ENCODE results near the gene GTF2H2. TPM values are rescaled to one million over a fixed set of nuclear protein-coding genes. Genes with fewer than 3 reads are reported as not detected.
"Not testable (repeated sequence)": the region's sequence is repeated elsewhere in the genome, so short reads cannot be mapped to it uniquely, and the experiment has no call there.

Gene GTF2H2
- total and polyA plus RNA-seq, 2 experiments from 2014 or later: 28.3 to 43.3 TPM

DNA sequence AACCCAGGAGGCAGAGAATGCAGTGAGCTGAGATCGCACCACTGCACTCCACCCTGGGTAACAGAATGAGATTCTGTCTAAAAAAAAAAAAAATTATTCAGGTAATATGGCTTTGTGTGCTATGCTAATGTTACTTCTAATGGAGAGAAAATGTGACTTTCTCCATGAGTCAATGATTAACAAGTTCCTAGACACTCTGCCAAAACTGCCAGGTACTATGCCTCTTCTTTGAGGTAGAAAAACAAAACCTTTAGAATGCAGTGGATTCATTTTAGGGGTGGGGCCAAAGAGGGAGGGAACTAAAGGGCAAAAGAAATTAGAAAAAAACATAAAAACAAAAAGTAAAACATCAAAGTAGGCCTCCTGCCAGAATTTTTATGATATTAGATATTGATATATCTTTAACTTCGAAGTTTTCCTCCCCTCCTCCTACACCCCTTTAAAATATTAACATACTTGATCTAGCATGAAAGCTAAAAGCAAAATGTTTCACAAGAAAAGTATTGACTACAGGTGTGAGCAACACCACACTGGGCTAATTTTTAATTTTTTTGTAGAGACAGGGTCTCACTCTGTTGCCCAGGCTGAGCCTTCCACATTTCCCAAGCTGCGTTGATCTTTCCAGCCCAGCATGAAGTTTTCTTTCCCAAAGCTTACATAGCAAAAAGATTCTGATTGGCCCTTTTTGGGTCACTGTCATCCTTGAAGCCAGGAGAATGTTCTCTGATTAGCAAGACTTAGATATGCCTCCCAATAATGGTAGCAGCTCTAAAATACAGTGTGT is 17.0 kb upstream of the GTF2H2 start:
- not testable (repeated sequence) for H3K27ac ChIP-seq; H3K79me2 ChIP-seq; H3K4me3 ChIP-seq; H3K9me2 ChIP-seq (replicated peaks; ENCODE audit: insufficient read depth); H3K4me1 ChIP-seq (ENCODE audit: insufficient read depth); DNase-seq (ENCODE audit: low spot score); H4K20me1 ChIP-seq (ENCODE audit: insufficient read depth, poor library complexity, severe bottlenecking); H3K9me3 ChIP-seq (ENCODE audit: low read depth); H3K4me2 ChIP-seq; H3K27me3 ChIP-seq; H2AFZ ChIP-seq; H3K36me3 ChIP-seq (replicated peaks; ENCODE audit: insufficient read depth, low read depth)
- WGBS (ENCODE audit: low lambda C conversion rate, missing lambda C conversion rate): no CpG with 5 or more reads among the region's 3 CpGs

DNA sequence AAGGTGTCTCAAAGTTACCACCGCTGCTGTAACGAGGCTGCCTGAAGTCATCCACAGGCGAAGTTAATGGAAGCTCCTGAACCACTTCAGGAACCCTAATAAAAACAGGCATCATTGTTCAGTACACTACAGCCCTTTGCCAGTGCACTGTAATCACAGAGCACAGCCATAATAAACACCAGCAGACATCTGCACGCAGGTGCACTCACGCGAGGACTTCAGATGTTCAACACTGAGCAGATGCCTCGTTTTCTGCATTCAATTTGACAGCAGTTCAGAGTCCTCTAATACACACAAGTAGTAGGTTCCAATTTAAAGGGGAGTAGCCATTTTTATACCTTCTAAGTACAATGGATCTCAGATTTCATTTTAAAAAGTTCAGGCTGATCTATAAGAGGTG is 15.4 kb upstream of the GTF2H2 start:
- H3K36me3 ChIP-seq (replicated peaks; ENCODE audit: insufficient read depth, low read depth); H3K27ac ChIP-seq; H3K79me2 ChIP-seq; DNase-seq (ENCODE audit: low spot score); H3K4me2 ChIP-seq; H4K20me1 ChIP-seq (ENCODE audit: insufficient read depth, poor library complexity, severe bottlenecking); H2AFZ ChIP-seq; H3K9me2 ChIP-seq (replicated peaks; ENCODE audit: insufficient read depth); H3K27me3 ChIP-seq; H3K9me3 ChIP-seq (ENCODE audit: low read depth); H3K4me3 ChIP-seq; H3K4me1 ChIP-seq (ENCODE audit: insufficient read depth): not testable (repeated sequence)
- WGBS (ENCODE audit: low lambda C conversion rate, missing lambda C conversion rate): 100% methylated on average over 1 of the region's 7 CpGs

DNA sequence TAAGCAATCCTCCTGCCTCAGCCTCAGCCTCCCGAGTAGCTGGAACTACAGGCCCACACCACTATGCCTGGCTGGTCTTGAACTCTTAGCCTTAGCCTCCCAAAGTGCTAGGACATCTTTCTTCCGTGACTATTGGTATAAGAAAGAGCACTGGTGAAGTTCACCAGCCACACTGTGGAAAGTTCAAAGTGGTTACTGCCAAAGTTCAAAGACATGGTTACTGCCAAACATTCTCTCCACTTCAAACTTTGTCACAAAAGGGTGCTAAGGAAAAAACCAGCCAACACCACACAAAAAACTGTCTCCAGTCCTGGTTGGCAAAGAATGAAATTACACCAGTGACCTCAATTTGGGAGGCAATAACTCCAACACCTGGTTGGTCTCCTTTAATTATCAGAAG is 14.9 kb upstream of the GTF2H2 start:
- no CpG with 5 or more reads among the region's 2 CpGs for WGBS (ENCODE audit: low lambda C conversion rate, missing lambda C conversion rate)
- not testable (repeated sequence) for H3K27ac ChIP-seq

DNA sequence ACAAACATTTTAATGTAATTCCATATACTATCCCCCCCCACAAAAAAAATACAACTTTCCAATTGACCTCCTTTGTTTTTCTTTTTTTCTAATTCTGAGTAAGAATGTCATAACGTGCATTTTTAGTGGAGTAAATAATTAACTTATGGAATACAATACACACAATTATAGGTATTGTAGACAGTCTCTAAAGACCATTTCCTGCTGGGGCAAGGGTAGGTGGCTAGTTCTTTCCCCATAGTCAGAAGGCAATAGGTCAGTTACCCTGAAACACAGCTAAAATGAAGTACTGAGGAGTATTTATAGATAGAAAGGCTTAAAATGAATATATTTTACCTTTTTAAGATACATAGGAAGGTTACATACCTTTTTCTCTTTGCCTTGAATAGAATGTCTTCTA is 6.2 kb downstream of the GTF2H2 start:
- not testable (repeated sequence) for H3K27ac ChIP-seq; H3K4me1 ChIP-seq (ENCODE audit: insufficient read depth); H3K9me2 ChIP-seq (replicated peaks; ENCODE audit: insufficient read depth); H3K9me3 ChIP-seq (ENCODE audit: low read depth); DNase-seq (ENCODE audit: low spot score); H3K4me3 ChIP-seq; H2AFZ ChIP-seq; H3K79me2 ChIP-seq; H3K27me3 ChIP-seq; H4K20me1 ChIP-seq (ENCODE audit: insufficient read depth, poor library complexity, severe bottlenecking); H3K4me2 ChIP-seq; H3K36me3 ChIP-seq (replicated peaks; ENCODE audit: insufficient read depth, low read depth)
- WGBS (ENCODE audit: low lambda C conversion rate, missing lambda C conversion rate): no CpG with 5 or more reads among the region's 1 CpG

More for the DNA sequence above, 14.9 kb upstream of the GTF2H2 start:
- H3K4me3 ChIP-seq; H3K36me3 ChIP-seq (replicated peaks; ENCODE audit: insufficient read depth, low read depth); H3K9me3 ChIP-seq (ENCODE audit: low read depth); H3K79me2 ChIP-seq; H3K9me2 ChIP-seq (replicated peaks; ENCODE audit: insufficient read depth); H3K4me2 ChIP-seq; DNase-seq (ENCODE audit: low spot score); H3K27me3 ChIP-seq; H4K20me1 ChIP-seq (ENCODE audit: insufficient read depth, poor library complexity, severe bottlenecking); H3K4me1 ChIP-seq (ENCODE audit: insufficient read depth); H2AFZ ChIP-seq: not testable (repeated sequence)

DNA sequence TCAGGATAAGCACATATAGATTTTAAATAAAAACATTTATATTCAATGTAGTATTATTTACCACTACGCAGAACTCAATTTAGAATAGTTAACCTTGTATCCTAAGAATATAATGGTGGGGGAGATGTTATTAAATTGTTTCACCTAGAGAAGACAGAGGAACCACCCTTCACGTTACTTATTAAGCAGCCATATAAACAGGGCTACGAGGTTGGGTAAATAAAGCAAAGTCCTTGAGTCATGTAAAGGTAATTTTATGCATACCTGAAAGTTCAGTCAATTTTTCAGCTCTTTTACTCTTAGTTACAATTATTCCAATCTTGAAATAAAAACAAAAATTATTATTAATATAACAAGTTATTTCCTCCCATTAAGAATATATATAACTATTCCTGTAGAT is 8.1 kb downstream of the GTF2H2 start:
- H3K36me3 ChIP-seq (replicated peaks; ENCODE audit: insufficient read depth, low read depth); H3K27me3 ChIP-seq; H4K20me1 ChIP-seq (ENCODE audit: insufficient read depth, poor library complexity, severe bottlenecking); H3K4me1 ChIP-seq (ENCODE audit: insufficient read depth); DNase-seq (ENCODE audit: low spot score); H3K79me2 ChIP-seq; H3K9me2 ChIP-seq (replicated peaks; ENCODE audit: insufficient read depth); H3K4me2 ChIP-seq; H2AFZ ChIP-seq; H3K9me3 ChIP-seq (ENCODE audit: low read depth); H3K4me3 ChIP-seq; H3K27ac ChIP-seq: not testable (repeated sequence)
- WGBS (ENCODE audit: low lambda C conversion rate, missing lambda C conversion rate): no CpG with 5 or more reads among the region's 3 CpGs

DNA sequence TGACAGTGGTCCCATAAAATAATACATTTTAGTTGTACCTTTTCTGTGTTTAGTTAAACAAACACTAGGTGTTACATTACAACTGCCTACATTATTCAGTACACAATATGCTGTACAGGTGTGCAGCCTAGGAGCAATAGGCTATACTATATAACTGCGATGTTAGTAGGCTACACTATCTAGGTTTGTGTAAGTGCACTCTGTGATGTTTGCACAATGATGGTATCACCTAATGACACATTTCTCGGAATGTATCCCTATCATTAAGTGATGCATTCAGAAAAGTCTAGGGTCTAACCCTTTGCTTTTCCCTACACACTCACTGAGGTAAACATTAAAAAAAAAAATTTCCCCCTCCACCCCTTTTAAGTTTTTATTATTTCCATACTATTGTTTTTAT is 22.7 kb downstream of the GTF2H2 start:
- H3K9me3 ChIP-seq (ENCODE audit: low read depth); H3K4me2 ChIP-seq; H3K79me2 ChIP-seq; H3K27ac ChIP-seq; DNase-seq (ENCODE audit: low spot score); H3K36me3 ChIP-seq (replicated peaks; ENCODE audit: insufficient read depth, low read depth); H3K4me1 ChIP-seq (ENCODE audit: insufficient read depth); H3K4me3 ChIP-seq; H4K20me1 ChIP-seq (ENCODE audit: insufficient read depth, poor library complexity, severe bottlenecking); H3K9me2 ChIP-seq (replicated peaks; ENCODE audit: insufficient read depth); H2AFZ ChIP-seq; H3K27me3 ChIP-seq: not testable (repeated sequence)
- WGBS (ENCODE audit: low lambda C conversion rate, missing lambda C conversion rate): 50% methylated on average over 2 of the region's 2 CpGs

DNA sequence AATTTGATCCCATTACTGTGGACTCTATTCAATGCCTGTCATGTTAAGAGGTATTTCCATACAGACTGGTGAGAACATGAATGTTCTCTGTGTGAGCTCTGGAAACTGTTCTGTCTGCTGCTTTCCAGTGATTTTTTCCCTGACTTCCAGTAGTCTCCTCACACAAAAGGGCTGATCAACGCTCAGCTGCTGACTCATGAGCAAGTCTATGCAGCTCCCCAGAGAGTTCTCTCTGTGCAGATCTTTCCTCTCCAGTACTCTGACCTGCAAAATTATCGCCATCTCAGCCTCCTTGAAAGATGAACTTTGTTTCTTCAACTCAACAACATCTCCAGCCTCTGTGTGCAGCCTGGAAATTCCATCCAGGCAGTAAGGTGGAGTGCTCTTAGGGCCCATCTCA is 23.3 kb downstream of the GTF2H2 start:
- H2AFZ ChIP-seq; H4K20me1 ChIP-seq (ENCODE audit: insufficient read depth, poor library complexity, severe bottlenecking); H3K4me1 ChIP-seq (ENCODE audit: insufficient read depth); H3K36me3 ChIP-seq (replicated peaks; ENCODE audit: insufficient read depth, low read depth); H3K9me2 ChIP-seq (replicated peaks; ENCODE audit: insufficient read depth); DNase-seq (ENCODE audit: low spot score); H3K27ac ChIP-seq; H3K27me3 ChIP-seq; H3K9me3 ChIP-seq (ENCODE audit: low read depth); H3K4me2 ChIP-seq; H3K79me2 ChIP-seq; H3K4me3 ChIP-seq: not testable (repeated sequence)
- WGBS (ENCODE audit: low lambda C conversion rate, missing lambda C conversion rate): no CpG with 5 or more reads among the region's 2 CpGs

DNA sequence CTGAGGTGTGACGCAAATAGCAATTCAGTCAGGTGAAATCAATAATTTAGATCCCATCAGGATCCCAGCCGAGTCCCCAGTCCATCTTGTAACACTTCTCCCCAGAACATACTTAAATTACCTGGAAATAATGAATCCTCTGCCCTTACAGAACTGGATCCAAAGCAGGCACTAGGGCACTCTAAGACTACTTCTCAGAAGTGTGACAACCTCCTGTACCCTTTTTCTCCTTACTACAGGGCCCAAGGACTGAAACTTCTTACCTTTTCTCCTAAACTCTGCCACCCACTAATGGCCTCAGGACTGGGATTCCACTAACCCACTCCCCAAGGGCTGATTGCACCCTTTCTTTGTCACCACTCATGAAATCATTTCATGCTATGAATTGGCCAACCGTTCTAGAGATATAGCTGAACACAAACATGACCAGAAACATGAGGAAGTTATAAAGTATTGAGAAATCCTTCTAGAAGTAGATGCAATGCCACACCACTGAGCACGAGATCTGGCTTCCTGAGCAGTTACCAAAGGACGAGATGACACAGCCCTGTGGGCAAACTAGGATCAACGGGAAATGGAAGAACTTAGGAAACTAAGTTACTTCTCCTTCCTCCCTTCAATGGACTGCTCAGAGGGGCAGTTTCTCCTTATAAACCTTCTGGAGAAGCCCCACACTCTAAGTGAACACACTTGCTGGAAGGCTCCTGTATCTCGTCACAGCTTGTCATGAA is 36.3 kb downstream of the GTF2H2 start:
- not testable (repeated sequence) for H3K4me1 ChIP-seq (ENCODE audit: insufficient read depth); H2AFZ ChIP-seq; H3K4me3 ChIP-seq; H3K4me2 ChIP-seq; H4K20me1 ChIP-seq (ENCODE audit: insufficient read depth, poor library complexity, severe bottlenecking); H3K9me3 ChIP-seq (ENCODE audit: low read depth); H3K36me3 ChIP-seq (replicated peaks; ENCODE audit: insufficient read depth, low read depth); H3K27me3 ChIP-seq; H3K27ac ChIP-seq; DNase-seq (ENCODE audit: low spot score); H3K79me2 ChIP-seq; H3K9me2 ChIP-seq (replicated peaks; ENCODE audit: insufficient read depth)
- WGBS (ENCODE audit: low lambda C conversion rate, missing lambda C conversion rate): no CpG with 5 or more reads among the region's 7 CpGs

Data from hepatocyte (in vitro differentiated cells).